ENCODE results near the gene CYP2E1. TPM values are rescaled to one million over a fixed set of nuclear protein-coding genes. Genes with fewer than 3 reads are reported as not detected.

Gene CYP2E1
- 0.23 TPM in 1 of 2 replicates, not detected in the other for total RNA-seq (2022)
- percentile 24 among the genes with signal in this experiment for Bru-seq, nascent RNA
- BruChase-seq, experiment 1, labeled RNA remaining after a 2-hour chase: percentile 29 among the genes with signal in this experiment
- percentile 23 among the genes with signal in this experiment for BruChase-seq, experiment 2, labeled RNA remaining after a 6-hour chase
- long read RNA-seq: 0 reads

DNA sequence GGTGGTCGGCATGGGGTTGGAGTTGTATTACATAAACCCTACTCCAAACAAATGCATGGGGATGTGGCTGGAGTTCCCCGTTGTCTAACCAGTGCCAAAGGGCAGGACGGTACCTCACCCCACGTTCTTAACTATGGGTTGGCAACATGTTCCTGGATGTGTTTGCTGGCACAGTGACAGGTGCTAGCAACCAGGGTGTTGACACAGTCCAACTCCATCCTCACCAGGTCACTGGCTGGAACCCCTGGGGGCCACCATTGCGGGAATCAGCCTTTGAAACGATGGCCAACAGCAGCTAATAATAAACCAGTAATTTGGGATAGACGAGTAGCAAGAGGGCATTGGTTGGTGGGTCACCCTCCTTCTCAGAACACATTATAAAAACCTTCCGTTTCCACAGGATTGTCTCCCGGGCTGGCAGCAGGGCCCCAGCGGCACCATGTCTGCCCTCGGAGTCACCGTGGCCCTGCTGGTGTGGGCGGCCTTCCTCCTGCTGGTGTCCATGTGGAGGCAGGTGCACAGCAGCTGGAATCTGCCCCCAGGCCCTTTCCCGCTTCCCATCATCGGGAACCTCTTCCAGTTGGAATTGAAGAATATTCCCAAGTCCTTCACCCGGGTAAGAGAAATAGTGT is at the start of gene CYP2E1:
TSS of gene CYP2E1 (plus strand) at position 407 of the 632 bp plus-strand sequence. CDS start at position 440, 33 bp downstream.
- POLR2A ChIA-PET: no interaction called here
- no peaks in the 10 kb centered on the region for H3K36me3 Mint-ChIP-seq (ENCODE audit: insufficient read depth, unreplicated experiment)

DNA sequence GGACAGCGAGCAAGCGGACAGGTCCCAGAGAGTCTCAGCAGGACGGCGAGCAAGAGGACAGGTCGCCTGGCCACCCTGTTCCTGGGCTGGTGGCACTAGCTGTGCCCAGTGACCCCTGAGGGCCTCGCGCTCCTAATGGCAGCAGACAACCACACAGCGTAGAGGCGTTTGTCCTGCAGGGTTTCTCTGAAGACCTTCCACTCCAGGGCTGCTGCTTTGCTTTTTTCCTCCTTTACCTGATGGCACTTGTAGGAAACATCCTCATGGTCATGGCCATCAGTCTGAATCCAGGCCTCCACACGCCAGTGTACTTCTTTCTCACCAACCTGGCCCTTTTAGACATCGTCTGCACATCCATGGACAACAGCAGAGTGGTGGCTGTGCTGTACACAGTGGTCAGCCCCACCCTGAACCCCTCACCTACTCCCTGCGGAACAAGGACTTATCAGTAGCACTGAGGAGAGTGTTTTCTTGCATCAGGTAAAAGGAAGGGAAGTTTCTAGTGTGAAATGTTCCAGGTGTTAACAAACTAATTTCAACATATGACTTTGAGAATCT is 46.0 kb upstream of the CYP2E1 start:
- Mint-ChIP-seq H3K4me1 (ENCODE audit: low read depth, unreplicated experiment) (no peaks in the 10 kb centered on the region), H3K4me3 (ENCODE audit: unreplicated experiment) (peak overlapping the region; percentile 9), H3K9me3 (ENCODE audit: unreplicated experiment) (peaks cover 36% of the 10 kb centered on the region), H3K27ac (ENCODE audit: unreplicated experiment) (no peak overlapping the region), H3K36me3 (ENCODE audit: insufficient read depth, unreplicated experiment) (no peaks in the 10 kb centered on the region), H3K27me3 (ENCODE audit: insufficient read depth, unreplicated experiment) (peaks cover 23% of the 10 kb centered on the region)
- DNase-seq: no peak
- POLR2A ChIA-PET: no interaction called here
- peaks cover 18% of the 10 kb centered on the region for H3K9me3 ChIP-seq
- CTCF ChIA-PET: no interaction called here
- intact Hi-C loops (cut with micrococcal nuclease; ENCODE audit: unreplicated experiment): no loop called here
- H3K4me3 ChIP-seq (ENCODE audit: low read depth, low read length): no peak overlapping the region
- BruUV-seq (replicated peaks): no TSS peak
- H3K36me3 ChIP-seq (ENCODE audit: control insufficient read depth, insufficient read depth, low read length): no peaks in the 10 kb centered on the region
- TF ChIP-seq, protein P1, sequence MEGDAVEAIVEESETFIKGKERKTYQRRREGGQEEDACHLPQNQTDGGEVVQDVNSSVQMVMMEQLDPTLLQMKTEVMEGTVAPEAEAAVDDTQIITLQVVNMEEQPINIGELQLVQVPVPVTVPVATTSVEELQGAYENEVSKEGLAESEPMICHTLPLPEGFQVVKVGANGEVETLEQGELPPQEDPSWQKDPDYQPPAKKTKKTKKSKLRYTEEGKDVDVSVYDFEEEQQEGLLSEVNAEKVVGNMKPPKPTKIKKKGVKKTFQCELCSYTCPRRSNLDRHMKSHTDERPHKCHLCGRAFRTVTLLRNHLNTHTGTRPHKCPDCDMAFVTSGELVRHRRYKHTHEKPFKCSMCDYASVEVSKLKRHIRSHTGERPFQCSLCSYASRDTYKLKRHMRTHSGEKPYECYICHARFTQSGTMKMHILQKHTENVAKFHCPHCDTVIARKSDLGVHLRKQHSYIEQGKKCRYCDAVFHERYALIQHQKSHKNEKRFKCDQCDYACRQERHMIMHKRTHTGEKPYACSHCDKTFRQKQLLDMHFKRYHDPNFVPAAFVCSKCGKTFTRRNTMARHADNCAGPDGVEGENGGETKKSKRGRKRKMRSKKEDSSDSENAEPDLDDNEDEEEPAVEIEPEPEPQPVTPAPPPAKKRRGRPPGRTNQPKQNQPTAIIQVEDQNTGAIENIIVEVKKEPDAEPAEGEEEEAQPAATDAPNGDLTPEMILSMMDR (IDR thresholded peaks at IDR 0.05; ENCODE audit: insufficient read depth in 1 of 2, low read depth in 1 of 2, low read length in 1 of 2, severe bottlenecking in 1 of 2, unreplicated experiment in 1 of 2): no peak
- peaks cover 2% of the 10 kb centered on the region; the same call in 1 of the 2 replicates for H3K27me3 ChIP-seq (replicated peaks; ENCODE audit: control insufficient read depth, insufficient read depth, low read length)
- H3K4me1 ChIP-seq: no peaks in the 10 kb centered on the region

More for the DNA sequence above, at the start of gene CYP2E1:
- Mint-ChIP-seq H3K4me1 (ENCODE audit: low read depth, unreplicated experiment) (no peaks in the 10 kb centered on the region), H3K27ac (ENCODE audit: unreplicated experiment) (no peak within 1 kb of the TSS), H3K9me3 (ENCODE audit: unreplicated experiment) (peaks cover 10% of the 10 kb centered on the region), H3K4me3 (ENCODE audit: unreplicated experiment) (no peak within 1 kb of the TSS), H3K27me3 (ENCODE audit: insufficient read depth, unreplicated experiment) (peaks cover 13% of the 10 kb centered on the region)
- CTCF ChIA-PET: no interaction called here
- H3K36me3 ChIP-seq (ENCODE audit: control insufficient read depth, insufficient read depth, low read length): no peaks in the 10 kb centered on the region
- no TSS peak for BruUV-seq (replicated peaks)
- no peak within 1 kb of the TSS for H3K4me3 ChIP-seq (ENCODE audit: low read depth, low read length)
- TF ChIP-seq, protein P1 (IDR thresholded peaks at IDR 0.05; ENCODE audit: insufficient read depth in 1 of 2, low read depth in 1 of 2, low read length in 1 of 2, severe bottlenecking in 1 of 2, unreplicated experiment in 1 of 2): no peak
- no peaks in the 10 kb centered on the region for H3K27me3 ChIP-seq (replicated peaks; ENCODE audit: control insufficient read depth, insufficient read depth, low read length)
- H3K9me3 ChIP-seq: no peaks in the 10 kb centered on the region; the same call in 1 of the 2 replicates
- H3K4me1 ChIP-seq: no peaks in the 10 kb centered on the region
- no peak for DNase-seq
- intact Hi-C loops (cut with micrococcal nuclease; ENCODE audit: unreplicated experiment): no loop called here

DNA sequence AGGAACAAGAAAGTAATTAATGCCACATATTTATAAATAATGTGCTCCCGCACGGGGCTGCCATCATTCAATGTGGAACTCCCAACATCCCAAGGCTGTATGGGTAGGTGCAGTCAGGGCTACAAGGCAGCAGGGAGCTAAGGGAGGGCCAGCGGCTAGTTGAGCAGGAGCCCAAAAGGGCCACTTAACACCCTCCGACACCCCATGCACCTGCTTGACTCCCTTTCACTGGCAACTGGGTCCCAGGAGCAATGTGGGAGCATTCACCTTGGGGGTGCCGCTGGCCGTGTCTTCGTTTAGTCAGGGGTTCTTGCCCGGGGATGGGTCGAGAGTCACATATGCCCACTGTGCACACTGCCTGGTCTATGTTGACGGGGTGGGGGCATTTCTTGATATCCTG is 45.5 kb upstream of the CYP2E1 start:
- CTCF ChIA-PET: no interaction called here
- Mint-ChIP-seq H3K4me1 (ENCODE audit: low read depth, unreplicated experiment) (no peaks in the 10 kb centered on the region), H3K27ac (ENCODE audit: unreplicated experiment) (no peak overlapping the region), H3K4me3 (ENCODE audit: unreplicated experiment) (no peak overlapping the region), H3K27me3 (ENCODE audit: insufficient read depth, unreplicated experiment) (peaks cover 20% of the 10 kb centered on the region), H3K9me3 (ENCODE audit: unreplicated experiment) (peaks cover 41% of the 10 kb centered on the region), H3K36me3 (ENCODE audit: insufficient read depth, unreplicated experiment) (no peaks in the 10 kb centered on the region)
- Histone ChIP-seq H3K4me1 (no peaks in the 10 kb centered on the region), H3K4me3 (ENCODE audit: low read depth, low read length) (no peak overlapping the region), H3K36me3 (ENCODE audit: control insufficient read depth, insufficient read depth, low read length) (no peaks in the 10 kb centered on the region), H3K9me3 (peaks cover 18% of the 10 kb centered on the region), H3K27me3 (replicated peaks; ENCODE audit: control insufficient read depth, insufficient read depth, low read length) (peaks cover 2% of the 10 kb centered on the region; the same call in 1 of the 2 replicates)
- intact Hi-C loops (cut with micrococcal nuclease; ENCODE audit: unreplicated experiment): no loop called here
- no peak for DNase-seq
- TF ChIP-seq, protein P1 (IDR thresholded peaks at IDR 0.05; ENCODE audit: insufficient read depth in 1 of 2, low read depth in 1 of 2, low read length in 1 of 2, severe bottlenecking in 1 of 2, unreplicated experiment in 1 of 2): no peak
- no TSS peak for BruUV-seq (replicated peaks)
- POLR2A ChIA-PET: no interaction called here

All from Caco-2 (cell line).